K562 (cell line): Measurements from ENCODE around the gene CHCHD6.
A peak's percentile ranks its signal among the peaks of the same experiment; 100 is the strongest.

Experiments used
- NR2C2 ChIP-seq, 2 experiments: fragments of 200-800 bp in 1 of 2; sonication (Bioruptor generic) in 1 of 2; sonication (generic) in 1 of 2; formaldehyde crosslinking in 1 of 2; IDR thresholded peaks; 2 replicates each; pipeline versions ENCODE4 v1.6.1 to v1.8.0; 2016 to 2022; ENCODE audit warnings: mild to moderate bottlenecking in 1 of 2, missing compliant biosample characterization in 1 of 2, missing genetic modification characterization in 1 of 2, missing genetic modification reagents in 1 of 2
- PTBP1 ChIP-seq: fragments of 200-400 bp; formaldehyde crosslinking; IDR thresholded peaks from 2 replicates; pipeline ENCODE4 v1.6.1; 2017; ENCODE audit warnings: low read depth, low read length
- TRIM28 ChIP-seq: fragments of 450-650 bp; IDR thresholded peaks from 2 replicates; pipeline ENCODE4 v1.6.1; 2017
- ZNF282 ChIP-seq: sonication (generic); formaldehyde crosslinking; IDR thresholded peaks from 2 replicates; pipeline ENCODE4 v1.8.1; 2023; ENCODE audit warnings: missing genetic modification reagents
- TF ChIP-seq, protein P1 (sequence below): sonication (generic); formaldehyde crosslinking; IDR thresholded peaks from 2 replicates; pipeline ENCODE4 v1.8.0; 2022; ENCODE audit warnings: mild to moderate bottlenecking, low read depth, missing genetic modification reagents

DNA sequence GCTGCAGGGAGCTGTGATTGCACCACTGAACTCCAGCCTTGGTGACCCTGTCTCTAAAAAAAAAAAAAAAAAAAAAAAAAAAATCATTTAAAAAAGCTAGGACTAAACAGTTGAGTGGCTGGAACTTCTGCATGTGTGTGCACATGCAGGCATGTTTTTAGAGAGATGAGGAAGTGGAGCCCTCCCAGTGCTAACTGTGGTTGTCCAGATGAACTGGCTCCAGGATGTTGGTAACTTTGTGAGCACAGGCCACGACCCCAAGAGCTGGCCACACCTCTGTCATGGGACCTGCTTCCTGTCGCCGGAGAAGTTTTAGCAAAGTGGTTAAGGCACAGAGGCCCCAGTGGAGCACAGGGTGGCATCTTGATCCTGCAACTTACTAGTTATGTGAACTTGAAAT is 27.0 kb downstream of the CHCHD6 start:
- TF ChIP-seq, protein P1, sequence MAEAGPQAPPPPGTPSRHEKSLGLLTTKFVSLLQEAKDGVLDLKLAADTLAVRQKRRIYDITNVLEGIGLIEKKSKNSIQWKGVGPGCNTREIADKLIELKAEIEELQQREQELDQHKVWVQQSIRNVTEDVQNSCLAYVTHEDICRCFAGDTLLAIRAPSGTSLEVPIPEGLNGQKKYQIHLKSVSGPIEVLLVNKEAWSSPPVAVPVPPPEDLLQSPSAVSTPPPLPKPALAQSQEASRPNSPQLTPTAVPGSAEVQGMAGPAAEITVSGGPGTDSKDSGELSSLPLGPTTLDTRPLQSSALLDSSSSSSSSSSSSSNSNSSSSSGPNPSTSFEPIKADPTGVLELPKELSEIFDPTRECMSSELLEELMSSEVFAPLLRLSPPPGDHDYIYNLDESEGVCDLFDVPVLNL (CRISPR knock-in tag) = no peak
- TF ChIP-seq NR2C2 (CRISPR knock-in tag; IDR thresholded peaks at IDR 0.05) = no peak
- TF ChIP-seq NR2C2 (tag; IDR thresholded peaks at IDR 0.05) = peak; percentile 16; the same call in 1 of the 2 replicates
- no peak for TF ChIP-seq PTBP1
- no peak for TF ChIP-seq ZNF282 (CRISPR knock-in tag)
- no peak for TF ChIP-seq TRIM28
